ENCODE measurements around the gene MYO10. TPM values are rescaled to one million over a fixed set of nuclear protein-coding genes. Genes with fewer than 3 reads are reported as not detected.

Gene MYO10
- total RNA-seq, 3 donors from 2014 or later: 8.6 to 22.6 (median 21.2) TPM

DNA sequence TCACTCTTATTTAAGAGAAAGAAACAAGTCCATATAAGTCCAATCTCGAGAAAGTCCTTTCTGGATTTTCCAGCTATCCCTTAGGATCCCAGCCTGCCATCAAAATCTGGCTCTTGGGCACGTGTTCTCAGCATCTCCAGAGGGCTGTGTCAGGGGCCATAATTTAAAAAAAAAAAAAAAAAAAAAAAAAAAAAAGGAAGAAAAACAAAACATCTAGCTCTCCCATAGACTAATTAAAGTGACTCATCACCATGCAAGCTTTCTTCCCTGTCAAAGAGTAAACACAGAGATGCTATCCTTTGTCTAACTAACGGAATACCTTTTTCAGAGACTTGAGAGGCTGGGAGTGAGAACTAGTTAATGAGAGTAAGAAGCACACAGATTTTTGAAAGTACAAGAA, 44.9 kb upstream of the MYO10 start:
- Histone ChIP-seq H3K4me1 (no peaks in the 10 kb centered on the region), H3K4me3 (no peak overlapping the region), H3K36me3 (no peaks in the 10 kb centered on the region), H3K27ac (no peak overlapping the region), H3K9me3 (no peaks in the 10 kb centered on the region), H3K27me3 (no peaks in the 10 kb centered on the region)
- intact Hi-C loops (cut with DNase I; ENCODE audit: low total_unique reads): no loop called here
- no peak for DNase-seq (ENCODE audit: low spot score in 2 of 2)
- TF ChIP-seq, protein P1, sequence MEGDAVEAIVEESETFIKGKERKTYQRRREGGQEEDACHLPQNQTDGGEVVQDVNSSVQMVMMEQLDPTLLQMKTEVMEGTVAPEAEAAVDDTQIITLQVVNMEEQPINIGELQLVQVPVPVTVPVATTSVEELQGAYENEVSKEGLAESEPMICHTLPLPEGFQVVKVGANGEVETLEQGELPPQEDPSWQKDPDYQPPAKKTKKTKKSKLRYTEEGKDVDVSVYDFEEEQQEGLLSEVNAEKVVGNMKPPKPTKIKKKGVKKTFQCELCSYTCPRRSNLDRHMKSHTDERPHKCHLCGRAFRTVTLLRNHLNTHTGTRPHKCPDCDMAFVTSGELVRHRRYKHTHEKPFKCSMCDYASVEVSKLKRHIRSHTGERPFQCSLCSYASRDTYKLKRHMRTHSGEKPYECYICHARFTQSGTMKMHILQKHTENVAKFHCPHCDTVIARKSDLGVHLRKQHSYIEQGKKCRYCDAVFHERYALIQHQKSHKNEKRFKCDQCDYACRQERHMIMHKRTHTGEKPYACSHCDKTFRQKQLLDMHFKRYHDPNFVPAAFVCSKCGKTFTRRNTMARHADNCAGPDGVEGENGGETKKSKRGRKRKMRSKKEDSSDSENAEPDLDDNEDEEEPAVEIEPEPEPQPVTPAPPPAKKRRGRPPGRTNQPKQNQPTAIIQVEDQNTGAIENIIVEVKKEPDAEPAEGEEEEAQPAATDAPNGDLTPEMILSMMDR (IDR thresholded peaks at IDR 0.05): no peak
- TF ChIP-seq POLR2A (IDR thresholded peaks at IDR 0.05) (no peak), POLR2AphosphoS5 (IDR thresholded peaks at IDR 0.05) (no peak)

DNA sequence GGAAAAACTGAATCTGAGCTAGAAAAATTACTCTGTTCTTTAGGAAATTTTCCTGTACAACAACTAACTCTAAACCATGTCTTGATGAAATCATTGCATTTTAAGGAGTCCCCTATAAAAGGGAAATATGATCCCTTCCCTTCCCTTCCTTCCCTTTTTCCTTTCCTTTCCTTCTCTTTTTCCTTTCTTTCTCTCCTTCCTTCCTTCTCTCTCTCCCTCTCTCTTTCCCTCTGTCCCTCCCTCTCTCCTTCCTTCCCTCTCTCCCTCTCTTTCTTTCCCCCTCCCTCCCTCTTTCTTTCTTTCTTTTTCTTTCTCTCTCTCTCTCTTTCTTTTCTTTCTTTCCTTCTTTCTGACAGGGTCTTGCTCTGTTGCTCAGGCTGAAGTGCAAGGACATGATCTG, 42.2 kb upstream of the MYO10 start:
- intact Hi-C loops (cut with DNase I; ENCODE audit: low total_unique reads): no loop called here
- Histone ChIP-seq H3K36me3 (no peaks in the 10 kb centered on the region), H3K9me3 (no peaks in the 10 kb centered on the region), H3K27me3 (no peaks in the 10 kb centered on the region), H3K27ac (no peak overlapping the region), H3K4me3 (no peak overlapping the region), H3K4me1 (no peaks in the 10 kb centered on the region)
- TF ChIP-seq POLR2A (IDR thresholded peaks at IDR 0.05): no peak
- TF ChIP-seq, protein P1 (IDR thresholded peaks at IDR 0.05): no peak
- TF ChIP-seq POLR2AphosphoS5 (IDR thresholded peaks at IDR 0.05): no peak
- no peak for DNase-seq (ENCODE audit: low spot score in 2 of 2)

DNA sequence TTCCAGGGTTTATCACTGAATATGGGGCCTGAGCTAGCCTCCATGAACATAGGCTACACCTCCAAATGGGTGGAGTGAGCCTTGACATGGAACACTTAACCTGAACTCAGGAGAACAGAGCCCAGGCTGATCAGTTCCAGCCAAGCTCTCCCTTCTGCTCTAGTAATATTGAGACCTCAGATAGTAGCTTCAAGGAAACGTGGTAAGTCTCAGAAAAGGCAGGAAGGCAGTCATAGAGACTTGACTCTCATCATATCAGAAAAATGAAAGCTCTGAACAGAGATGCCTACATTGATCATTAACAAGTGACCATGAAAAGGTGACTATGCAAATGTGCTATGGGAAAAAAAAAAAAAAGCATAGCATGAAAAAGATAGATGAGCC, 40.5 kb upstream of the MYO10 start:
- DNase-seq (ENCODE audit: low spot score in 2 of 2): no peak
- H3K27me3 ChIP-seq: no peaks in the 10 kb centered on the region
- H3K9me3 ChIP-seq: no peaks in the 10 kb centered on the region
- intact Hi-C loops (cut with DNase I; ENCODE audit: low total_unique reads): no loop called here
- no peak overlapping the region for H3K4me3 ChIP-seq
- TF ChIP-seq POLR2AphosphoS5 (IDR thresholded peaks at IDR 0.05) (no peak), POLR2A (IDR thresholded peaks at IDR 0.05) (no peak)
- TF ChIP-seq, protein P1 (IDR thresholded peaks at IDR 0.05): no peak
- no peaks in the 10 kb centered on the region for H3K36me3 ChIP-seq
- no peak overlapping the region for H3K27ac ChIP-seq
- H3K4me1 ChIP-seq: no peaks in the 10 kb centered on the region

DNA sequence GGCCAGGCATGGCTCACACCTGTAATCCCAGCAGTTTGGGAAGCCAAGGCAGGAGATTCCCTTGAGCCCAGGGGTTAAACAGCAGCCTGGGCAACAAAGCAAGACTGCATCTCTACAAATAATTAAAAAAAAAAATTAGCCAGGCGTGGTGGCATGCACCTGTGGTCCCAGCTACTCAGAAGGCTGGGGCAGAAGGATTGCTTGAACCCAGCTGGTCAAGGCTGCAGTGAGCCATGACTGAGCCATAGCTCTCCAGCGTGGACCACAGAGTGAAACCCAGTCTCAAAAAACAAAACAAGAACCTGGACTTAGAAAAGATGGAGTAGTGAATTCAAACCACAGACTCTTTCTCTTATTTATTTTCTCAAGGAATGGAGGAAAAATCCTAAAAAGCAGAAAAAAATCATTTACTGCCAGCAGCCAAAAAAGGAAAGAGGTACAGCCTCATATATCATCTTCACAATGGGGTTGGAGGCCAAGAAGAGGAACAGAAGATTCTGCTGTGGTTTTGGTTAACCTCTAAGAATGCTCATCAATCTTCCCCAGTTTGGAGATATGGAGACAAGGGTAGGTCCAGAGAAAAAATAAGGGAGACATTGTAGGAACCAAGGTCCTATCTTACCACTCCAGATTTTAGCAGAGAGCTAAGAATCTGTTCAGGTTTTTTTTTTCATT, 40.0 kb upstream of the MYO10 start:
- Histone ChIP-seq H3K27me3 (no peaks in the 10 kb centered on the region), H3K4me1 (no peaks in the 10 kb centered on the region), H3K36me3 (no peaks in the 10 kb centered on the region), H3K4me3 (no peak overlapping the region), H3K27ac (no peak overlapping the region), H3K9me3 (no peaks in the 10 kb centered on the region)
- TF ChIP-seq, protein P1 (IDR thresholded peaks at IDR 0.05): no peak
- TF ChIP-seq POLR2AphosphoS5 (IDR thresholded peaks at IDR 0.05) (no peak), POLR2A (IDR thresholded peaks at IDR 0.05) (no peak)
- intact Hi-C loops (cut with DNase I; ENCODE audit: low total_unique reads): no loop called here
- no peak for DNase-seq (ENCODE audit: low spot score in 2 of 2)

DNA sequence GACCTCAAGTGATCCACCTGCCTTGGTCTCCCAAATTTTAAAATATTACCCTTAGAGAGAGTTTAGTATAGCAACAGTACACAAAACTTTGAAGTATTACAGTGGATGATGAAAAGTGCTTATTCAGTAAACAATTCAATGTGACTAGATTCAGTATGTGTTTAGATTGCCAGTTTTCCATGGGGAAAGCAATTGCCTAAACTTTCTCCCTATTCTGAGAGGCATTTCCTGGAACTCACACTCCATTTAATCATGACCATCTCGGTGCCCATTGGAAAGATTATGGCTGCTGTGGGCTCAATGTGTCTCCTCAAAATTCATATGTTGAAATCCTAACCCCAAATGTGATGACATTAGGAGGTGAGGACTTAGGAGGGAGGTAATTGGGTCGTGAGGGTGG, 38.9 kb upstream of the MYO10 start:
- DNase-seq (ENCODE audit: low spot score in 2 of 2): no peak
- H3K27me3 ChIP-seq: no peaks in the 10 kb centered on the region

More for the DNA sequence above, 38.9 kb upstream of the MYO10 start:
- Histone ChIP-seq H3K4me3 (no peak overlapping the region), H3K4me1 (no peaks in the 10 kb centered on the region), H3K9me3 (no peaks in the 10 kb centered on the region), H3K36me3 (no peaks in the 10 kb centered on the region), H3K27ac (no peak overlapping the region)
- intact Hi-C loops (cut with DNase I; ENCODE audit: low total_unique reads): no loop called here
- TF ChIP-seq, protein P1 (IDR thresholded peaks at IDR 0.05): no peak
- TF ChIP-seq POLR2A (IDR thresholded peaks at IDR 0.05): no peak
- no peak for TF ChIP-seq POLR2AphosphoS5 (IDR thresholded peaks at IDR 0.05)

All from breast epithelium (tissue), 4 donors.